Esophagus muscularis mucosa (tissue), 4 donors: ENCODE measurements around the gene KLHL29.

Experiments
- EP300 ChIP-seq: sonication (generic); formaldehyde crosslinking; IDR thresholded peaks from one replicate; pipeline ENCODE4 v1.6.1; 2017; ENCODE audit warnings: antibody characterized with exemption
- POLR2A ChIP-seq: fragments of 450-650 bp; IDR thresholded peaks from one replicate; pipeline ENCODE4 v1.6.1; 2017; ENCODE audit warnings: antibody characterized with exemption, moderate library complexity, mild to moderate bottlenecking, low read depth
- POLR2AphosphoS5 ChIP-seq, 2 donors: sonication (generic); formaldehyde crosslinking; IDR thresholded peaks; one replicate each; pipeline ENCODE4 v1.6.1; 2017; ENCODE audit warnings: antibody characterized with exemption in 2 of 2
- TF ChIP-seq, protein P1 (sequence below), 3 experiments: fragments of 200-600 bp in 2 of 3; fragments of 450-650 bp in 1 of 3; sonication (generic) in 2 of 3; IDR thresholded peaks; one replicate each; pipeline ENCODE4 v1.5.1; 2017 to 2019; ENCODE audit warnings: antibody characterized with exemption in 3 of 3, mild to moderate bottlenecking in 2 of 3, moderate library complexity in 1 of 3

DNA sequence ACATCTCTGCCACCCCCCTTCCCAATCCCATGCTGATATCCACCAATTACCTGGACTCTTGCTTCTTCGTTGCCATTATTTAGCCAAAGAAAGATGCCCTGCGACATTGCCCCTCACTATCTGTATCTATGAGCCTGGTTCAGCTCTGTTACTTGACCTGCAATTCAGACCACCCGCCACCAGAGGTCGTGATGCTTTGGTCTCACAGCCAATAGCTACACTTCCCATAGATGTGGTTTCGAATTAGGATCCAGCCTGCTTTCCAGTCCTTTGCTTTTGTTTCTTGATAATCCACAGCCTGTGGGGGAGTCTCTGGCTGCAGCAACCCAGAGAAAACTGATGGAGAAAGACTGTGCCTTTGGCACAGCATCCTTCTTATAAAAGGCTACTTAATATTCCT, 239.4 kb downstream of the KLHL29 start:
- TF ChIP-seq, protein P1, sequence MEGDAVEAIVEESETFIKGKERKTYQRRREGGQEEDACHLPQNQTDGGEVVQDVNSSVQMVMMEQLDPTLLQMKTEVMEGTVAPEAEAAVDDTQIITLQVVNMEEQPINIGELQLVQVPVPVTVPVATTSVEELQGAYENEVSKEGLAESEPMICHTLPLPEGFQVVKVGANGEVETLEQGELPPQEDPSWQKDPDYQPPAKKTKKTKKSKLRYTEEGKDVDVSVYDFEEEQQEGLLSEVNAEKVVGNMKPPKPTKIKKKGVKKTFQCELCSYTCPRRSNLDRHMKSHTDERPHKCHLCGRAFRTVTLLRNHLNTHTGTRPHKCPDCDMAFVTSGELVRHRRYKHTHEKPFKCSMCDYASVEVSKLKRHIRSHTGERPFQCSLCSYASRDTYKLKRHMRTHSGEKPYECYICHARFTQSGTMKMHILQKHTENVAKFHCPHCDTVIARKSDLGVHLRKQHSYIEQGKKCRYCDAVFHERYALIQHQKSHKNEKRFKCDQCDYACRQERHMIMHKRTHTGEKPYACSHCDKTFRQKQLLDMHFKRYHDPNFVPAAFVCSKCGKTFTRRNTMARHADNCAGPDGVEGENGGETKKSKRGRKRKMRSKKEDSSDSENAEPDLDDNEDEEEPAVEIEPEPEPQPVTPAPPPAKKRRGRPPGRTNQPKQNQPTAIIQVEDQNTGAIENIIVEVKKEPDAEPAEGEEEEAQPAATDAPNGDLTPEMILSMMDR (IDR thresholded peaks at IDR 0.05) = peak in 2 of 3 experiments; percentile 9 to 48
- TF ChIP-seq EP300 (no peak), POLR2A (no peak), POLR2AphosphoS5 (IDR thresholded peaks at IDR 0.05) (no peak)
